HG02571 (cell line): ENCODE data around the gene PKHD1.

Experiments used
- ATAC-seq: cut with Tn5 transposase; IDR thresholded peaks from one replicate; pipeline ENCODE4 v1.9.1; 2021; ENCODE audit warnings: mild to moderate bottlenecking, moderate library complexity; ENCODE audit not compliant: unreplicated experiment

PKHD1 gene, protein sequence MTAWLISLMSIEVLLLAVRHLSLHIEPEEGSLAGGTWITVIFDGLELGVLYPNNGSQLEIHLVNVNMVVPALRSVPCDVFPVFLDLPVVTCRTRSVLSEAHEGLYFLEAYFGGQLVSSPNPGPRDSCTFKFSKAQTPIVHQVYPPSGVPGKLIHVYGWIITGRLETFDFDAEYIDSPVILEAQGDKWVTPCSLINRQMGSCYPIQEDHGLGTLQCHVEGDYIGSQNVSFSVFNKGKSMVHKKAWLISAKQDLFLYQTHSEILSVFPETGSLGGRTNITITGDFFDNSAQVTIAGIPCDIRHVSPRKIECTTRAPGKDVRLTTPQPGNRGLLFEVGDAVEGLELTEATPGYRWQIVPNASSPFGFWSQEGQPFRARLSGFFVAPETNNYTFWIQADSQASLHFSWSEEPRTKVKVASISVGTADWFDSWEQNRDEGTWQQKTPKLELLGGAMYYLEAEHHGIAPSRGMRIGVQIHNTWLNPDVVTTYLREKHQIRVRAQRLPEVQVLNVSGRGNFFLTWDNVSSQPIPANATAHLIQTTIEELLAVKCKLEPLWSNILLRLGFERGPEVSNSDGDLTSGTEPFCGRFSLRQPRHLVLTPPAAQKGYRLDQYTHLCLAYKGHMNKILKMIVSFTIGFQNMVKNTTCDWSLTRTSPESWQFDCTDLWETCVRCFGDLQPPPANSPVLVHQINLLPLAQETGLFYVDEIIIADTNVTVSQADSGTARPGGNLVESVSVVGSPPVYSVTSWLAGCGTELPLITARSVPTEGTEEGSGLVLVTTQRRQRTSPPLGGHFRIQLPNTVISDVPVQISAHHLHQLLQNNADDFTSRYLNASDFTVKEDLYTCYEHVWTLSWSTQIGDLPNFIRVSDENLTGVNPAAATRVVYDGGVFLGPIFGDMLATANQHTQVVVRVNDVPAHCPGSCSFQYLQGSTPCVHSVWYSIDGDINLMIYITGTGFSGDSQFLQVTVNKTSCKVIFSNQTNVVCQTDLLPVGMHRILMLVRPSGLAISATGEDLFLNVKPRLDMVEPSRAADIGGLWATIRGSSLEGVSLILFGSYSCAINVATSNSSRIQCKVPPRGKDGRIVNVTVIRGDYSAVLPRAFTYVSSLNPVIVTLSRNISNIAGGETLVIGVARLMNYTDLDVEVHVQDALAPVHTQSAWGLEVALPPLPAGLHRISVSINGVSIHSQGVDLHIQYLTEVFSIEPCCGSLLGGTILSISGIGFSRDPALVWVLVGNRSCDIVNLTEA (N-terminal part only)

DNA sequence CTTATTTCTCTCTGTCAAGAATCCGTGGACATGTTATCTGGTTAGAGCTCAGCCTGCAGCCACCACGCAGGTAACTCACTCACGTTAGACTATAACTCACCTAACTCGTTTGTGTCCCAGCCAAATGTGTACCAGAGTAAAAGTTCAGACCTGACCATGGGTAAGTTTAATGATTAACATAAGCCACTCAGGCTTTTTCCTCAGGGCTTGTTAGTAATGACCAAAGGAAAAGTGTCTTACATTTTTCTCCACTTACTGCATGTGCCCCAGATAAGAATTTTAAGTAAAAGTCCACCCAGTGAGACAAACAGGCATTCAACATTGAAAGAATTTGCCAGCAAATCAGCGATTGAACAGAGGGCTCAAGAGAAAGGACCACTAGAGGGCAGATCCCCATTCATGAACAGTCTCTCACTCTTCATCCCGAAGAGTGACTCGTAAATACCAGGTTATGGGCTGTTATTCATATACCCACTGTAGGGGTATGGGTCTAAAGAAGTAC lies at the start of gene PKHD1:
Gene PKHD1 (minus strand): TSS at position 116 of the 502 bp plus-strand sequence. CDS start 2,680 bp downstream, outside the sequence.
- ATAC-seq, result no peak

DNA sequence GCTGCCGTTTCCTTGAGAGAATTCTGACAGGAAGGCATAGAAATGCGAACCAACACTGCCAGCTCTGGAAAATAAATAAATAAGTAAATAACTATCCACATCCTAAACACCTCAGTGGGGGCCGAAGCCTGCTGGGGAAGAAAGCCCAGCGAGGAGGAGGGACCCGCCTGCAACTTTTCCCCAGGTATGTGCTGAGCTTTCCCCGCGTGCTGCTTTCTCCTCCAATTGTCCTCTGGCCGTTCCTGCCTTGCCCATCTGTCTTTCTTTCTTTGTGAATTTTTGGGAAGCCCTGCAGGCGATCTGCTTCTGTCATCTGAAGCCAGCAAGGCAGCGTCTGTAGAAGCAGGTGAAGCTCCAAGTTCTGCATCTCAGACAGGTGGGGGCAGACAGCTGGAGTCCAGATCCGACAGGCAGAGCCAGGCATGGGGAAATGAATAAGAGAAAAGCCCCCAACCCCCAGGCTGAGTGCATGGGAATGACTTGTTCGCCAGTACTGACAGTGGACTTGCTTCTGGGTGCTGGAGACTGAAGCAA lies 49.6 kb upstream of the PKHD1 start:
- ATAC-seq, result no peak

DNA sequence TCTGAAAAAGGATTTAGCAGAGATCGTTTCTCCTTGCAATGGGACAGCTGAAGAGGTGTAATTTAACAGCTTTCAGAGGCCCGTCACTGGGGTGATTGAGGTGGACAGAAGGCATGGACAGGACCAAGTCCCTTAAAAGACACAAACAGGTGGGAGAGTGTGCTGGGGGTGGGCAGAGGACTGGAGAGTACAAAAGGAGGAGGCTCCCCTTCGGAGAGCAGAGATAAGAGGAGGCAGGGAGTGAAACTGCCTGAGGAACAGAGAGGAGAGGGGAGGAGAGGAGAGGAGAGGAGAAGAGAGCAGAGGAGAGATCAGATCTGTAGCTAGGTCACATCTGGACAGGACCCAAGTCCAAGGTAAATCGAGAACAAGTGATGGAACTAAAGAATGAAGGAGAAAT lies 48.6 kb upstream of the PKHD1 start:
- ATAC-seq, result no peak

DNA sequence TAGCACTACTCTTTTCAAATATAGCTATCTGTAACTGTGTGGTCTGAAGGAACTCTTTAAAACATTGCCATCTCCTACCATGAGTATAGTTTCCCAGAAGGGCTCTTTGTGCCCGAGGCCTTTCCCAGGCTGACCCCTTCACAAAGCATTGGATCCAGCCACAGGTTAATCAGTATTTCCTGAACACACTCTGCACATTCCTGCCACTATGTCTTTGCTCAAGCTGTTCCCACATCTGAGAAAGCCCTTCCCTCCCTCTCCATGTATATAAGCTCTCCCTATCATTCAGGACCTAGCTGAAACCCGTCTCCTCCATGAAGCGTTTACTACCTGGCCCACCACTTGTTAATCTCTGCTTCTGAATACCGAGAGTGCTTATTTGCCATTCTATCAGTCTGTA lies 47.8 kb upstream of the PKHD1 start:
- no peak for ATAC-seq

DNA sequence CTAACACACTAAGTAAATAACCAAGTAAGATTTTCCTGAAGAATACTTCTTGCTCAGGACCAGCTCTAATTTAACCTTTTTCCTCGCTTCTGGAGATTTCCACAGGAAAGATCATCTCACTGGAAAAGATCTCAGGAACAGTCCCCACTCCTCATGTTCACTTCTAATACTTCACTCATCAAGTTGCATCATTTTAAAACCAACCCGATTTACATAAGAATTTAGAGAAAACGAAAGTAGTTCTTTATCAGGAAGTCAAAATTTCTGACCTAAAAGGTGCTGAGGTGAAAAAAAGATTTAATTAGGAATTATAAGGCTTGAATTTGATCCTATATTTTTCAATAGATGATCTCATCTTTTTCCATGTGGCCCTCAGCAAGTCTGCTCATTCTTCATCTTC lies 46.6 kb upstream of the PKHD1 start:
- no peak for ATAC-seq

DNA sequence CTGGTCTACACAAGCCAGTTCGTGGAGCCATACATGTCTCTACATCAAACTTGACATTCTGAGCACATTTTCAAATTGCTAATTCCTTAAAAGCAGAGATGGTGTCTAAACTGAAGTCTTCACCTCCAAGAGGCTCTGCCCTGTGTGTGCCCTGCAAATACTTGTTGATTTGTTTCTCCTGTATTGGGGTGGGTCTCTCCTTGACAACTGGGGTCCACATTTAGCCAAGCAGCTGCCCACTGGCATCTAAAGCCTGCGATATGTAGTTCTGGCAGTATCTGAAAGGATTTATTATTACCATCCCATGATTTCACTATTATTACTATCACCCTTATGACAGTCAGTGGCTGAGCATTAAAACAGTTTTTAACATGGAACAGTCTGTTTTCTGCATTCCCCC lies 45.9 kb upstream of the PKHD1 start:
- no peak for ATAC-seq

DNA sequence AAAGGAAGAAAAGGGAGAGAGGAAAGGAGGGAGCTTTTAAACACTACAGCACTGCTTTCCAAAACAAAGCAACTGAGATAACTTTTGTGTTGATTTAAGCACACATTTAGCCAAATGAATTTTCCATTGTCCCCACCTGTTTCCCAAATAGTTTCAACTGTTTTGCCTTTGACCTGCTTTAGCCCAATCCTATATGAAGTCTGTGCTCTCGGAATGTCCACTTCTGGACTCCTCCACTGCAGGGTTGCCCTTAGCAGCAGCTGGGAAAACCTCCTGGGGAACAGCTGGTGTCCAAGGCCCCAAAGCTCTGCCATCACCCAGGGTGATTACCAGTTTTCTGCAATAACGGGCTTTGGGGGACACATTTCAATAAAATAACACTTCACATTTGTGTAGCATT lies 44.9 kb upstream of the PKHD1 start:
- no peak for ATAC-seq

DNA sequence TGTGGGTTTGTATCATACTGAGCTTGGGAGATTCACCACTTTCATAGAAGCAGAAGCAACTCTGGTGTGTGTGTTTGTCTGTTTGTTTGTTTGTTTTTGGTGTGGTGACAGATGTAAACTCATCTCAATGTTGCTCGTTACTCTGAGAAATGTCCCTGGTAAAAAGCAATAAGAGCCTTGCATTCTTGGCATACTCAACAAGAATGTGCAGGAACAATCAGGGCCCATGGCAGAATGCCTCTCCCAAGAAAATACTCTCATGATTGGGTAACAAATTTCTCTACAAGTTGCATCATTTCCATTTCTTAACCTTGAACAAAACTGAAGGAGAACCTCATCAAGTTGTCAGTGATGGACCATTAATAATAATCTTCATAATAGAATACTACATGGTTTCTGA lies 43.0 kb upstream of the PKHD1 start:
- ATAC-seq, result no peak

DNA sequence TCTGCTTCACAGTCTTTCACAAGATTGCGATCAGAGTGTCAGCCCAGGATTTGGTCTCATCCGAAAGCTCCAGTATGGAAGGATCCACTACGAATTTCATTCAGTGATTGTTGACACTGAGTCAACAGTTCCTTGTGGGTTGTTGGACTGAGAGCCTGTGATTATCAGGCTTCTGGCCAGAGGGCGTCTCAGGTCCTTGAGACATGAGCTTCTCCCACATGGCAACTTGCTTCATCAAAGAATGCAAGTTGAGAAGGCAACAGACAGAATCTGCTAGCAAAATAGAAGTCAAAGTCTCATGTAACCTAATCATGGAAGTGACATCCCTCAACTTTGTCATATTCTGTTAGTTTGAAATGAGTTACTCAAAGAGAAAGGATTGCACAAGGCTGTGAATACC lies 40.5 kb upstream of the PKHD1 start:
- ATAC-seq, result no peak

DNA sequence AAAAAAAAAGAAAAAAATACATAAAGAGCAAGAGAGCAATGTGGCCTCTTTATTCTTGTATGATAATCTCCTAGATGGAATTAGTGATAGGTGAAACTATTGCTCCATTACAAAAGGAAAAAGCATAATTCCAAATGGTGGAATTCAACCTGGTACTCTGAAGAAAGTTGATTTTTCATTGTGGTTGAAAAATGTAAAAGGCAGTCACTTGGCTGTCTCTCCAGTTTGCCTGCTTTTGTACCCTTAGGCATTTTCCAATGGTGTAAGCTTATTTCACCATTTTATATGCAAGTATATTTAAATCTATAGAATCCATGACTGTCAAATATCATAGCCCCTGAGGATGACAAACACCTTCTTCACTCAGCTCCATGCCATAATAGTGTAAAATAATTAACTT lies 38.8 kb upstream of the PKHD1 start:
- no peak for ATAC-seq

DNA sequence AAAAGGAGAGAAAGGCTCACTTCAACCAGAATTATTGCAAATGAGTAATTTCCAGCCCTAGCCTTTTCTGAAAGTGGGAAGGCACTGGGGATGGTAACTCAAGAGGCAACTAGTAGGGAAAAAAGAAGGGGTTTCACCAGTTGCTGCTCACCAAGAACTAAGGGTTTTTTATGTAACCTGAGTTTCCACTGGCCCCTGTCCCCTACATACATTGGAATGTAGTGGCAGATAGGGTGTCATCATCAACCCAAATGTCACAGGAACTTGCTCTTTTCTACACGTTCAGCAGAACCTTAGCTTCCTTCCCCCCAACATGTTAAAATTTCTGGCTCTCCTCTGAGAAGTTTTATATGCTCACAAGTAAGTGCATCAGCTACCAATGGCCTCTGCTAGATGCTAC lies 38.2 kb upstream of the PKHD1 start:
- ATAC-seq, result no peak

DNA sequence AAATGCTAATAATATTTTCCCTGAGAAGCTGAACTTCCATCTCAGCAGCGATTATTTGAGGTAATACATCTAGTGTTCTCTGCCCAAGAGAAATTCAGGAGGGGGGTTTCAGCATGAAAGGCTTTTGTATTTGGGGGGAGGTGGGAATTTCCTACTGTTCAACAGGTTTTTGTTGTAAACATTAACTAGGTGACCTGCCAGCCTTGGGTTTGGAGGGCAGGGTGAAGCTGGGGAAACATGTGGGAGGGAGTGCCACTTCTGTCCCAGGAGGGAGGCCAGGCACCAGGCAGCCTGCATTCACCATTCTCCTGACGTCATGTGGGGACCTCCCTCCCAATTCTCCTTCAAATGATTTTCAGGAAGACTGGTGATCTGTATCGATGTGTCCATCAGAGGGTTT lies 37.7 kb upstream of the PKHD1 start:
- no peak for ATAC-seq

DNA sequence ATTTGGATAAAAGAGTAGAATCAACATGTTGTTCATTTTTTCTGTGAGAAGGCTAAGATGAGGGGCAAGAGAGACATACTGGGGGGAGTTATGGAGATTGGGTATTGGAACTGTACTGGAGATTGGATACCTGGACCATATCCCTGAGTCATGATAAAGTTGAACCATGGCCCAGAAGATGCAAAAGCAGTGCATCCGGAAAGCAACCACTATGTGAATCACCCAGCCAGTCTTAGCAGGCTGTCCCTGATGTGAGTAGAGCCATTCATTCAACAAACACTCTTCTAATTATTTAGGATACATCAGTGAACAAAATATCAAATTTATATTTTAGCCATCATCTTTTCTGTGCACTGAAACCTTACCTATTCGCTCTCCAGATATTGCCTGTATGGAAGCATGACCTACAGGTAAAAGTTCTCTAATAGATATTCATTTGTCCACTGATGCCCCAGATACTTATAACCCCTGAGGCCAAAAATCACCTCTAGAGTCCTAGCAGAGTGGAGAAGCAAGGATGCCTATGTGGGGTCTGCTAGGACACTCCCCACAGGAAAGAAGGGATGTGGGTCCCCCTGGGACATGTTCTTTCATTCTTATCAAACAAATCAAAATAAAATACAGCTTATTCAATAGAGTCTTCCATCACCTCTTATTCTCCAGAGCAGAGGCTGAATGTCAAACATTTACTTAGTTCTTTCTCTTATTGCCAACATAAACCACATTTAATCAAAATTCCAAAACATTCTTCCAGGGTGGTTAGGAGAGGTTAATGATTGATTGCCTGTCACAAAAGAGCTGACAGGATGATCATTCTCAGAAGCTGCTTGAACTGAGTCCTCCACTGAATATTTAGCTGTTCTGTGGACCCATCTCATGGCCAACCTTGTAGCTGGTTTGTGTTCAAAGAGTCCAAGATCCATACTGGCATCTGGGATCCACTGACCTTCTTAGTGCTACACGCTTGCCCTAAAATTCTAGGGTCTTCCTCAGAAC lies 37.0 kb upstream of the PKHD1 start:
- ATAC-seq, result no peak

DNA sequence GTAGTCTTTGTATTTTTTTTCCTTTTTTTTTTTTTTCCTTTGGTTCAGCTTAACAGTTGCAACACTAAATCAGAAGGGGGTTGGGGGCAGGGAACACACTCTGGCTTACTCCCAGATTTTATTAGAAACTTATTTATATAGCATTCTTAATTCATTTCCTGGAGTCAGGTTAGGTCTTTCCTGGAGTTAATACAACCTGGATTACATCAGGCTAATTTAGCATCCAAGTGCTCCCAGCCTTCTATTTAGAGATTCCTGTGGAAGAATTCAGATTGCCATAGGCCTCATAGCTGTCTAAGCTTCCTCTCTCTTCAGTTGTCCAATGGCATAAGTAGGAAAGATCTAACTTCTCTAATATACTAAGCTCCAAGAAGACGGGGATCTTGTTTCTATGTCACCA lies 35.8 kb upstream of the PKHD1 start:
- ATAC-seq, result no peak

DNA sequence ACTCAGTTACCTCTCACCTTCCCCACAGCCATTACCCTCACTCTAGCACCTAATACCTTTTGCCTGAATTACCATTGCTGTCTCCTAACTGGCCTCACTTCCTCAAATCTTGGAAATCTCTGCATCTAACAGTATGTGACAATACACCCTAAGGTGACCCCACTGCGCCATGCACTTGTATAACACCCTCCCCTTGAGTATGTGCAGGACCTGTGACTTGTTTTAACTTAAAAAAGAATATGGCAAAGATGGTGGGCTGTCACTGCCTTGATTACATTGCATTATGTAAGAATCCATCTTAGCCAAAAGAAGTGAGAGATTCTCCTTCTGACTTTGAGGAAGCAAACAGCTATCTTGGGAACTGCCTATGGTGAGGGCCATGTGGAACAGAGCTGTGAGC lies 29.9 kb upstream of the PKHD1 start:
- no peak for ATAC-seq

DNA sequence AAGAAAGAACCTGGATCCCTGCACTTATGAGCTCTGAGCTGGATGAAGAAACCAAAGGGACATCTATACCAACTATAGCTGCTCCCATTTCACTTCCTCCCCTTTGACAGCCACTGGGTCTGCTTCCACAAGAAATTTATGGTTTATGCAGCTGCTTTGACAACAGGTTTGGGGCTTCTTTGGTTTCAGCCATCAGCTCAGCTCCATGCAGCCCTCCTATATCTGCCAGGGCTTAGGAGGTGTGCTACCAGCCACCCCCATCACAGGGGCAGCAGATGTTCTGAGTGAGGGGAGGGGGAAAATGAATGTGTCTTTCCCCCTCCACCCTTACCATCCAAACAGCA lies 29.2 kb upstream of the PKHD1 start:
- no peak for ATAC-seq

DNA sequence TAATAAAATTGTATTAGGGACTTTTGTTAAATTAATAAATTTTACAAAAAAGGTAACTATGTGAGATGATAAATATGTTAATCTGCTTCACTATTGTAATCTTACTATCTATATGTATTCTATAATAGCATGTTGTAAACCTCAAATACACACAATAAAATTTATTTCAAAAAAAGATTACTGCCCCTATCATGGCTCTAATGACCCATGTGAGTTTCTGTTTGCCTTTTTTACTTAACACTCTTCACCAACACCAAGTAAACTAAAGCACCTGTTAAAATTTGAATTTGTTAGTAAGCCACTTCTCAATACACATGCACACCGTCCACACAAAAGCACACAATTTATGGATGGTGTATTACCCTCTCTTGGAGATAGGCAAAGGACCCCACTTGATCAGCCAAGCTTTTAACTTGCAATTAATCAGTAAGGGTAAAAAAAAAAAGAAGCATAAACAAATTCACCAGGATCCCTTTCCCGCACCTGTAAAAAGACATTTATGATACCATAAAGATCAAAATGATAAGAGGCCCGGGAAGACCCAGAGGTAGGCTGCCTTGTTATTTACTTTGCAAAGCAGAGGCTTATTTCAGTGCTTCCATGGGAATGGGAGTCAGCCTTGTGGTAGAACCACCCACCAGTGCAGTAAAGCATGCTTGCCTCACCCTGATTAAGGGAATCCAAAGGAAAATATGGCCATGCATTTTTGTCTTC lies 28.6 kb upstream of the PKHD1 start:
- no peak for ATAC-seq

DNA sequence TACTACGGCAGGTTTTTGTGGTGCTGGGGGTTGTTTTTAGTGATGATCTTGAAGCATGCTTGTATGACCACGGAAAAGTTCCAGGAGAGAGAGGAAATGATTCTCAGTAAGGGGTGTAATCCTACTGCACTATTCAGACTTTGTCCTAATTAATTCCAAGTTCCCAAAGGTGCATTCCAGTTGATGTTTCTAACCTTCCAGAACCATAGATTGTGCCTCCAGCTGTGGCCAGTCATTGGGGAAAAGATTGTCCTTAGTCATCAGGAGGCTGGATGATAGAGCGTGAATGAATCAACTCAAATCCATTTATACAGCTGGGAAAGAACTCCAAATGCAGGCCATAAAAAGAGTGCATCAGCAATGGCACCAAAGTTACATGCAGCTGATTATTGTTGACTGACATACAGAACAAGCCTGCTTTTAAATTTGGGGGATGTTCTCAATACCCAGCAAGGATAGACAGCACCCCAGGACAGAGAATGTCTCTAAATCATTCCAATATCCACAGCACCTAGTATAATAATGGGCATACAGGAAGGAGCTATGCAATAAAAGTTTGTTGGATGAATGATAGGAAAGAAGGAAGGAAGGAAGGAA lies 27.8 kb upstream of the PKHD1 start:
- ATAC-seq, result no peak

DNA sequence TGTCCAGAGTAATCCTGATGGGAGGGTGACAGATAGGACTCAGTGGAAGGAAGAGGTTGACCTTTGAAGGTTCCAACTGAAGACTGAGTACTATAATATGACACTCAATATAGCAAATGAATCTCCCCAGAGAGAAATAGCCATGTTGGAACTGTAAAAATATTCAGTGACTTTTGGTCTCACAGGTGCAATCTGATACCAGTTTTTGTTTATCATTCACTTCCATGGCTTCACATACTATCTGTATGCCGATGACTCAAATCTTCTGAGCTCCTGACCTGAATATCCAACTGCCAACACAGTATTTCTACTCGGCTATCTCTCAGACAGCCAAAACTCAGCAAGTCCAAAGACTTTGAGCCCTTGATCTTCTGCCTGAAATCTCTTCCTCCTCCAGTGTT lies 21.8 kb upstream of the PKHD1 start:
- no peak for ATAC-seq
